Astrocyte of the spinal cord (primary cell): ENCODE measurements around the gene RPTOR.

Experiments used
- DNase-seq: peaks from one replicate; pipeline ENCODE4 v3.0.0; 2011; ENCODE audit warnings: low read depth, low spot score
- H3K4me3 ChIP-seq: 2 replicates; pipeline ENCODE4 v1.5.1; 2011; ENCODE audit warnings: low read depth, mild to moderate bottlenecking, low read length, moderate library complexity
- in situ Hi-C: cut with HindIII; loops from 2 replicates; pipeline ENCODE4 v1.10.0; 2017; ENCODE audit warnings: low sequenced_read_pairs
- TF ChIP-seq, protein P1 (sequence below): IDR thresholded peaks from 2 replicates; pipeline ENCODE4 v1.5.1; 2012; ENCODE audit warnings: low read depth, mild to moderate bottlenecking, low read length, inconsistent platforms

Gene RPTOR

DNA sequence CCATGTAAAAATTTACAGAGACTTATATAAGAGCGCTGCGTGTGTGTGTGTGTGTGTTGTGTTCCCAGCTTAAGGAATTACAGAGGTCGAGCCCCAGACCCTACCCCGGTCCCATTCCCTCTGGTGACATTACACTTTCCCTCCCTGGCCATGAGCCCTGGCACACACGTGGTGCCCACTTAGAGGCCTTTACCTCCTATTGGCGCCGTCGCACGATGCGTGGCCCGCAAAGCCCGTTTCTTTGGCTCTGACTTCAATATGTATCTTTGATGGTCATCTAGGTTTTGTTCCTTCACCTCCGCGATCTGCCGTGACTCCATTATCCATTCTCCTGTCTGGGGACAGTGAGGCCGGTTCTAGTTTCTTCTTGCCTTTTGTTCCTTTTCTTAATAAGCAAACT, 350.1 kb downstream of the RPTOR start:
- no peak for DNase-seq
- no peak overlapping the region for H3K4me3 ChIP-seq
- in situ Hi-C loops, result no loop called here
- TF ChIP-seq, protein P1, sequence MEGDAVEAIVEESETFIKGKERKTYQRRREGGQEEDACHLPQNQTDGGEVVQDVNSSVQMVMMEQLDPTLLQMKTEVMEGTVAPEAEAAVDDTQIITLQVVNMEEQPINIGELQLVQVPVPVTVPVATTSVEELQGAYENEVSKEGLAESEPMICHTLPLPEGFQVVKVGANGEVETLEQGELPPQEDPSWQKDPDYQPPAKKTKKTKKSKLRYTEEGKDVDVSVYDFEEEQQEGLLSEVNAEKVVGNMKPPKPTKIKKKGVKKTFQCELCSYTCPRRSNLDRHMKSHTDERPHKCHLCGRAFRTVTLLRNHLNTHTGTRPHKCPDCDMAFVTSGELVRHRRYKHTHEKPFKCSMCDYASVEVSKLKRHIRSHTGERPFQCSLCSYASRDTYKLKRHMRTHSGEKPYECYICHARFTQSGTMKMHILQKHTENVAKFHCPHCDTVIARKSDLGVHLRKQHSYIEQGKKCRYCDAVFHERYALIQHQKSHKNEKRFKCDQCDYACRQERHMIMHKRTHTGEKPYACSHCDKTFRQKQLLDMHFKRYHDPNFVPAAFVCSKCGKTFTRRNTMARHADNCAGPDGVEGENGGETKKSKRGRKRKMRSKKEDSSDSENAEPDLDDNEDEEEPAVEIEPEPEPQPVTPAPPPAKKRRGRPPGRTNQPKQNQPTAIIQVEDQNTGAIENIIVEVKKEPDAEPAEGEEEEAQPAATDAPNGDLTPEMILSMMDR, result no peak

- TF ChIP-seq, protein P1, result no peak
- DNase-seq, result no peak
- H3K4me3 ChIP-seq, result no peak overlapping the region
- in situ Hi-C loops, result no loop called here
These were observed 350.7 kb downstream of the RPTOR start for GRCh38 chr17:80895366-80895765.

DNA sequence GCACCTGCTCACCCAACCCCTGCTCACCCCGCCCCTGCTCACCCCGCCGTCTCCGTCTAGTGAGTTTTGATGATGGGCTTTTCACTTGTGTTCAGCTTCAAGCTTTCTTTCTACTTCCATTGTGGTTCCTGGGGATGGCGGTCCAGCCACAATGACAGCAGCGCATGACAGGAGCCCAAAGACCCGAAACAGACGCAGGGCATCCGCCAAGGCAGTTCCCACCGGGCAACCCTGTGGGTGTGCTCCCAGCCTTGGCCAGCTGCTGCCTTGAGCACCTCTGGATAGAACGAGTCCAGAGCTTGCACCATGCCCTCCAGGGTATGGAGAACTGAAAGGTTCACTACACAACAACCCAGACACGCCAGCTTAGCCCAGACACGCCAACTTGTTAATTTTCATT, 354.1 kb downstream of the RPTOR start:
- TF ChIP-seq, protein P1, result no peak
- in situ Hi-C loops, result no loop called here
- DNase-seq, result no peak

DNA sequence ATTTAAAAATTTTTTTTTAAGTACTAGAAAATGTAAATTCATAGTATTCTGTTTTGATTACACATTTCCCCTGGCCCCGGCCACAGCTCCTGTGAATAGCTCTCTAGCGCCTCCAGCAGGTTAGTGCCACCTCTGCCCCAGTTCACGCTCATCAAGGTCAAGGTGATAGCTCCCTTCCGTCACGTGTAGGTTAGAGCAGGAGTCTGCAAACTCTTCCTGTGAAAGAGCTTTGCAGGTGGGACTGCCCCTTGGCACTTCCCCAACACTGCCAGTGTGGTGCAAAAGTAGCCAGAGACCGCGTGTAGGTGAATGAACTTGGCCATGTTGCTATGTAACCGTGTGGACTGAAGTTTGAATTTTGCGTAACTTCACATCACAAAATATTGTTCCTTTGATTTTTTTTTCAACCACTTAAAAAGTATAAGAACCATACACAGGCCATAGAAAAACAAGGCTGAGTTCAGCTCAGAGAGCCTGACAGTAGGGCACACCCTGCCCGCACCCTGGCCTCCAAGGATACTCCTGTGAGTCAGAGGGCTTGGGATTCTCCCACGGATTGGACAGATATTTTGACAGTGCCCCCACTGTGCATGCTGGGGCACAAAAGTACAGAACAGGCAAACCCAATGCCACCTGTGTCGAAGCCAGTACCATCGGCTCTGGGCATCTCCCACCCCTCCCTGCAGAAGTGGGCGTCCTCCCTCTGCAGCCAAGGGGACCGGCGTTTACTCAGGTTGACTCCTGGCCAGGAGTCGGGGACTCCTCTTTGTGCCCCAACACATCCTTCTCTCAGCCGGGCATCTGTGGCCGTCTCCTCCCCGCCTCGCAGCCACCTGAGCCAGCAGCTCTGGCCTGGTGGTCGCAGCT, 355.0 kb downstream of the RPTOR start:
- TF ChIP-seq, protein P1, result peak; percentile 76
- H3K4me3 ChIP-seq, result no peak overlapping the region
- in situ Hi-C loops, result no loop called here
- DNase-seq, result no peak

More for the DNA sequence above, 354.1 kb downstream of the RPTOR start:
- no peak overlapping the region for H3K4me3 ChIP-seq

GRCh38 chr17:80901319-80901718, 356.7 kb downstream of the RPTOR start:
- DNase-seq, result no peak
- in situ Hi-C loops, result no loop called here
- TF ChIP-seq, protein P1, result no peak
- no peak overlapping the region for H3K4me3 ChIP-seq

DNA sequence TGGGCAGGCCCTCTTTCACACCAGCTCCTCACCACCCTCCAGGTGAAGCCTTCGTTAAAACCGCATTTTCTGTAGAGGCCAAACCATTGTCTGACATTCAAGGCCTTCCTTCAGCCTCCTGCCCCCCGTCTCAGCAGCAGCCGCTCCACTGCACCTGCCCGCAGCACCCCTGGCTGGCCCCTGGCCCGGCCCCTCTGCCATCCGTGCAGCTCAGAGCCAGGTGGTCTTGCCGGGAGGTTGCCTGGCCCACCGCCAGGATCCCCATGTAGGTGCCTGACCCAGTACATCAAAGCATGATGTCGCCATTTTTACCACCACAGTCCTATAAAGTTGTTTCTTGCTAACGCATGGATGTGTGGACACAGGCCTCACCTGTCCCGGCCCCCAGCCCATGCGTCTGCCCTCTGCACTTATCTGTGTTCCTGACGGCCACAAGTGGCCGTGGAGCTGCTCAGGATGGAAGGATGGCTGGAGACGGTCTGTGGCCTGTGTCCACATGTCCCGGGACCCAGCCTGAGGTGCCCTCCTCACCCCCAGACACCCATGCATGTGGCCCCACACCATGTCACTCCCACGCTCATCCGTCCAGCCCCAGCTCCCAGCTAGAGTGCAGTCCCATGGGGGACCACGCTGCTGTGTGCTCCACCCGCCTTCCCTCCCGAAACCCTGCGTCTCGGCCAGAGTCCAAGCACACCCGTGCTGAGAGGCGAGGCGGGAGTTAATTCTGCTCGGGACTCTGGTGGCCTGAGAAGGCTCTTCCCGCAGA, 357.7 kb downstream of the RPTOR start:
- in situ Hi-C loops, result no loop called here
- TF ChIP-seq, protein P1, result no peak
- DNase-seq, result no peak
- H3K4me3 ChIP-seq, result no peak overlapping the region
